Subcutaneous adipose tissue (tissue), 4 donors: Measurements from ENCODE around the gene ARID3B. TPM values are rescaled to one million over a fixed set of nuclear protein-coding genes. Genes with fewer than 3 reads are reported as not detected.

Experiments used
- total RNA-seq, 4 donors: library from RNA; depleted of rRNA; stranded (reverse); fragments of >200 nt; gene quantifications; one replicate each; pipeline ENCODE4 v1.1.0, GENCODE V29; 2016
- TF ChIP-seq, protein P1 (sequence below): fragments of 450-650 bp; IDR thresholded peaks from one replicate; pipeline ENCODE4 v1.5.1; 2016; ENCODE audit warnings: low read depth, mild to moderate bottlenecking, control low read depth, antibody characterized with exemption, moderate library complexity

The ARID3B gene
- total RNA-seq, 4 donors from 2014 or later = 3.7 to 13.6 (median 8.0) TPM

DNA sequence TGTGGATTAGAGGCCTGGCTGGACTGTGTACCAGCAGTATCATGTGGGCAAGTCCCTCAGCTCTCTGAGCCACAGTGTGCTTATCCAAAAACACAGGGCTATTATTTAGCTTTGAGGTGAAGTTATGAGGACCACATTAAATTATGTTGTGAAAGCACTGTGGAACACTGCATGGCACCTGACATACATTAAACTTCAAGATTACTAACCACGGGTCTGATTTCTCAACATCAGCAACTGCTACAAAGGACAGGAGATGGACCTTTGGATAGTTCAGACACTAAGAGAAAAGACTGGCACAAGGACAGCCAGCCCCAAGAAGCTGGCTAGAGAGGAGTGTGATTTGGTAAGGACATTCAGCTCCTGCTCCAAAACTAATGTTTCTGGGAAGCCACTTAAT lies 96.0 kb downstream of the ARID3B start:
- TF ChIP-seq, protein P1, sequence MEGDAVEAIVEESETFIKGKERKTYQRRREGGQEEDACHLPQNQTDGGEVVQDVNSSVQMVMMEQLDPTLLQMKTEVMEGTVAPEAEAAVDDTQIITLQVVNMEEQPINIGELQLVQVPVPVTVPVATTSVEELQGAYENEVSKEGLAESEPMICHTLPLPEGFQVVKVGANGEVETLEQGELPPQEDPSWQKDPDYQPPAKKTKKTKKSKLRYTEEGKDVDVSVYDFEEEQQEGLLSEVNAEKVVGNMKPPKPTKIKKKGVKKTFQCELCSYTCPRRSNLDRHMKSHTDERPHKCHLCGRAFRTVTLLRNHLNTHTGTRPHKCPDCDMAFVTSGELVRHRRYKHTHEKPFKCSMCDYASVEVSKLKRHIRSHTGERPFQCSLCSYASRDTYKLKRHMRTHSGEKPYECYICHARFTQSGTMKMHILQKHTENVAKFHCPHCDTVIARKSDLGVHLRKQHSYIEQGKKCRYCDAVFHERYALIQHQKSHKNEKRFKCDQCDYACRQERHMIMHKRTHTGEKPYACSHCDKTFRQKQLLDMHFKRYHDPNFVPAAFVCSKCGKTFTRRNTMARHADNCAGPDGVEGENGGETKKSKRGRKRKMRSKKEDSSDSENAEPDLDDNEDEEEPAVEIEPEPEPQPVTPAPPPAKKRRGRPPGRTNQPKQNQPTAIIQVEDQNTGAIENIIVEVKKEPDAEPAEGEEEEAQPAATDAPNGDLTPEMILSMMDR = no peak

DNA sequence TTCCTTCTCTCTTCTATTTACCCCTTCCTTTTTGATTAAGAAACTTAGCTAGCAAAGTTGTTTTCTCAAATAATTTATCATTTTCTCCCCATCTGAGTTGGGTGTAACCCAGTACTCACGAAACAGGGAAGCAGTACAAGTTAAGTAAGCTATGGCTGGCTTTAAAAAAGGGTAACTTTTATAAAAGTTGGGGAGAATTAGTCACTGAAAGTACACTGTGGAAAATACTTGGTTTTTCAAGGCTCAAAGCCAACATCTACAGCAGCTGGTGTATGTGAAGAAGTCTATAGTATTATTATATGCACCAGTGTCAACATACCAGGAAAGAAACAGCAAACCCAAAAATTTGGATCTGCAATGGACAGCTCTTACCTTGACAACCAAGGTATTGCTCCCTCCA lies 100.1 kb downstream of the ARID3B start:
- TF ChIP-seq, protein P1 = no peak

DNA sequence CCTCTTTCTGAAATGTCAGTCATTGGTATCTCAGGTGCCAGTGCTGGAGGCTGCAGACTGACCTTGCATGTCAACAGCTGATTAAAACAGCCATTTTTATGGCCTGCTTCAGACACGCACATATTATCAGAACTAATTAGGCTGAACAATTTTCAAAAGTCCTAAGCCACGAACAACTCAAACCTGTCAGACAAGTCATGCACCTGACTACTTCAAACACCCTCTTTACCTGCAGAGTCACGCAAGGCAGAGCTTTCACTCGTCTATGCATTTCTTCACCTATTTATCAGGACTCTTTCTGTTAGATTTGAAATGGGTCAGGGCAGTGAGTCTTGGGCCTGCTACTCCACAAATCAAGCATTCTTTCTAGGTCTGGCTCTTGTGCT lies 101.3 kb downstream of the ARID3B start:
- TF ChIP-seq, protein P1 = no peak

DNA sequence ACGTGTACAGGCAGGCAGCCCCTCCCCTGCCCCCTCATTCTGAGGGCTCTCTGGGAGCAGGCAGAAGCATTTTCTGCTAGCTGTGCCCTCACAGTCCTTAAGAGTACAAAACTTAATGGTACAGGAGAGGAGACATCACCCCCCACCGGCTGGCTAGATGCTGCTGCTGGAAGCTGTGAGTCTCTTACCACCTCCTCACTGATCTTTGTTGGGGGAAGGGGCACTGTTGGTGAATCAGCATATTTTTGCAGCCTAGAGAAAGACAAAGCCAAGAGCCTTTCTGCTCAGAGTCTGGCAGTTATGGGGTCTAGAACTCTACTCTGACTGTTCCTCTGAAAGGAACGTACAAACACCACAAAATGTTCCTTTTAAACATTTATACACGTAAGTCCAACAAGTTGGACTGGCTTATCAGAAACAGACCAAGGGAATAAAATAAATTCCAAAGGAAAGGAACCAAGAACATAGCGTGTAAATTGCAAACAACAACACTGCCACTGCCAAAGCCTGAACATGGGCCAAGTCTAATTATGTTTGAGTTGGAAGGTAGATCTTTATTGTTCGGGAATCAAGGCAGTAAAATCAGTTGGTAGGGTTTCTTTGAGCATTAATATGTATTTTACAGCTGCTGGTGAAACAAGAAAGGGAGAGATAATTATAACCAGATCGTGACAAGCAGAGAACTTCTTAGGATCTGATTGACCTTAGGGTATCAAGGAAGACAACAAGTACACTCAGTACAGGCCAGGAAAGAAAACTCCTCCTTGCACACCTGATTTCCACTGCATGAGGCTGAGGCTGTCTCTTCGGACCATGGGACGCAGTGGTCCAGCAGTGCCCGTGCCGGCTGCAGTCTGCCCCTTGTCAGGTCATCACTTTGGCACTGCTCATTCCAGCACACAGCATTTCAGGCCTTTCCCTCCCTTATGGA lies 102.0 kb downstream of the ARID3B start:
- TF ChIP-seq, protein P1 = no peak

DNA sequence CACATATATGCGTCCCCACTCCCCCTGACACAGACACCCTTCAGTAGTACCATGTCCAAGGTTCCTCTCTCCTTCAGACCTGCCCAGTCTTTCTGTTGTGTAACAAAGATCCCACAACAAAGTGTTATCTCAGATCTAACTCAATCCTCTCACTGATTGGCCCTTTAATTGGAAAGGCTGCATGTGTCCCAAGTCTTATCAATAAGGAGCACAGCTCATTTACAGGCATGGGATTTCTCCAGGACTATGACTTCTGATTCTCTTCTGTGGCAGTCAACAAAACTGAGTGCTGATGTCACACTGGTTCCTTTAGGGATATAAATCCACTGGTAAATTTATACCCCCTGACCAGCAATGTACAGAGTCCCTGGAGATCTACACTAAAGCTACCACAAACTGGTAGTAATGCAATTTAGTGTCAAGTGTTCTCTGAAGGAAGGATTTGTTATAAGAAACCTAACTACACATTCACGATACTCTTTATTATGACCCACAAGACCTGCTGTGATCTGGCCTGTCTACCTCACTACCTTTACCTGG lies 102.7 kb downstream of the ARID3B start:
- TF ChIP-seq, protein P1 = no peak

DNA sequence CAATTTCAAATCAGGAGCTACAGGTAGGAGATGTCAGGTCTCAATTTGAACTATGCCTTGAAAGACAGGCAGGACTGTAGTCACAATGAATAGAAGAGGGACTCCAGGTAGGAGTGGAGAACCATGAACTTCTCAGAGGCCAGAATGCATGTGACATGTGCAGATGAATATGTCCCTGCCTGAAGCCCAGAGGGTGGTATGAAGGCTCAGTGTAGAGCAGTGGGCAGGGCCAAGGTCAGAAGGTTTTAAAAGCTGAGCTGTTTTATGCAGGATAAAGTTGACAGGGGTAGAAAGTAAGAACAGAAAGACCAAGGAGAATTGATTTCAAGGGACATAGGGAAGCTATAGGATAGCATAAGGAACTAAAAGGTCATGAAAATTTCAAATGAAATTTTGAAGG lies 105.5 kb downstream of the ARID3B start:
- TF ChIP-seq, protein P1 = no peak

Other genes with a start within 250 kb of the ARID3B start
- gene CYP11A1, start 173.6 kb upstream of the ARID3B start, total RNA-seq = 1 to 10 TPM; 1.6 to 3.6 (median 2.5) TPM
- 1 to 10 TPM in 1 of 4 donors, under 1 TPM in 3; 0.38 to 2.4 (median 0.74) TPM for gene SEMA7A, start 107.3 kb upstream of the ARID3B start, total RNA-seq
- 10 to 100 TPM; 31.1 to 38.4 (median 38.2) TPM for gene UBL7, start 80.1 kb upstream of the ARID3B start, total RNA-seq
- 100 to 1,000 TPM in 2 of 4 donors, 10 to 100 TPM in 2; 53.6 to 159 (median 103) TPM for gene CLK3, start 74.6 kb downstream of the ARID3B start, total RNA-seq
- 10 to 100 TPM; 10.5 to 20.4 (median 15.0) TPM for gene EDC3, start 154.8 kb downstream of the ARID3B start, total RNA-seq
- gene CYP1A1, start 184.3 kb downstream of the ARID3B start, total RNA-seq = 1 to 10 TPM; 1.1 to 9.0 (median 4.2) TPM
- not detected for gene CYP1A2, start 207.6 kb downstream of the ARID3B start, total RNA-seq
- gene CSK, start 240.9 kb downstream of the ARID3B start, total RNA-seq = 10 to 100 TPM; 17.1 to 25.2 (median 21.9) TPM